HepG2 (cell line): ENCODE data around the gene CDH23. TPM values are rescaled to one million over a fixed set of nuclear protein-coding genes. Genes with fewer than 3 reads are reported as not detected.

Source experiments
- CHD2 ChIP-seq: IDR thresholded peaks from 2 replicates; pipeline ENCODE4 v1.6.1; 2011; ENCODE audit warnings: low read depth, low read length, improper control_type of control experiment
- NFE2L1 ChIP-seq: sonication (generic); formaldehyde crosslinking; IDR thresholded peaks from 2 replicates; pipeline ENCODE4 v1.4.0; 2020; ENCODE audit warnings: missing genetic modification reagents, mild to moderate bottlenecking, borderline replicate concordance
- NFIC ChIP-seq: IDR thresholded peaks from 2 replicates; pipeline ENCODE4 v1.6.1; 2012; ENCODE audit warnings: mild to moderate bottlenecking, low read length, inconsistent platforms
- NFYC ChIP-seq: IDR thresholded peaks from 2 replicates; pipeline ENCODE4 v1.6.1; 2016; ENCODE audit warnings: missing genetic modification reagents, missing compliant biosample characterization
- ZNF136 ChIP-seq: sonication (generic); formaldehyde crosslinking; IDR thresholded peaks from 2 replicates; pipeline ENCODE4 v1.8.1; 2022; ENCODE audit warnings: low read depth, mild to moderate bottlenecking, moderate library complexity, missing genetic modification reagents
- ZNF326 ChIP-seq: sonication (generic); formaldehyde crosslinking; IDR thresholded peaks from 2 replicates; pipeline ENCODE4 v1.4.0; 2020; ENCODE audit warnings: missing genetic modification reagents, borderline replicate concordance
- ZNF343 ChIP-seq: sonication (generic); formaldehyde crosslinking; IDR thresholded peaks from 2 replicates; pipeline ENCODE4 v1.4.0; 2020; ENCODE audit warnings: mild to moderate bottlenecking, missing genetic modification reagents
- ZNF354B ChIP-seq: sonication (generic); formaldehyde crosslinking; IDR thresholded peaks from 2 replicates; pipeline ENCODE4 v1.8.0; 2022; ENCODE audit warnings: mild to moderate bottlenecking, missing genetic modification reagents
- ZNF496 ChIP-seq: sonication (generic); formaldehyde crosslinking; IDR thresholded peaks from 2 replicates; pipeline ENCODE4 v1.8.1; 2023; ENCODE audit warnings: mild to moderate bottlenecking, moderate library complexity, missing genetic modification reagents; ENCODE audit not compliant: insufficient replicate concordance
- ZNF670 ChIP-seq: sonication (generic); formaldehyde crosslinking; IDR thresholded peaks from 2 replicates; pipeline ENCODE4 v1.8.0; 2022; ENCODE audit warnings: mild to moderate bottlenecking, missing genetic modification reagents, borderline replicate concordance
- ZNF782 ChIP-seq: sonication (generic); formaldehyde crosslinking; IDR thresholded peaks from 2 replicates; pipeline ENCODE4 v1.4.0; 2020; ENCODE audit warnings: missing genetic modification reagents, mild to moderate bottlenecking, borderline replicate concordance
- ZSCAN30 ChIP-seq: sonication (generic); formaldehyde crosslinking; IDR thresholded peaks from 2 replicates; pipeline ENCODE4 v1.5.0; 2020; ENCODE audit warnings: mild to moderate bottlenecking, missing genetic modification reagents
- polyA plus RNA-seq, 8 experiments: library from polyadenylated mRNA; depleted of rRNA in 3 of 8; stranded (reverse) in 7 of 8; unstranded in 1 of 8; fragments of >200 nt; fragmentation: Illumina TruSeq in 4 of 8; extraction: Trizol in 4 of 8; gene quantifications; 2 replicates each; pipeline versions ENCODE4 v1.2.1 to v1.2.3, GENCODE V29; 2011 to 2016; ENCODE audit warnings: low read depth in 4 of 8, missing spikeins in 1 of 8, mixed read lengths in 1 of 8; ENCODE audit not compliant: insufficient read depth in 1 of 8
- total RNA-seq, 5 experiments: library from RNA; depleted of rRNA; stranded (reverse); fragments of >200 nt; fragmentation: Illumina TruSeq; extraction: Trizol; gene quantifications; 2 replicates each; pipeline ENCODE4 v1.2.3, GENCODE V29; 2016; ENCODE audit warnings: low read depth in 1 of 5
- TF ChIP-seq, protein P1 (sequence below): sonication (generic); formaldehyde crosslinking; IDR thresholded peaks from 2 replicates; pipeline ENCODE4; 2020; ENCODE audit warnings: missing genetic modification reagents, mild to moderate bottlenecking, borderline replicate concordance
- TF ChIP-seq, protein P2 (sequence below): sonication (generic); formaldehyde crosslinking; conservative IDR thresholded peaks from 2 replicates; pipeline ENCODE4 v1.4.0; 2020; ENCODE audit warnings: missing genetic modification reagents
- TF ChIP-seq, protein P3 (sequence below): sonication (generic); formaldehyde crosslinking; IDR thresholded peaks from 2 replicates; pipeline ENCODE4 v1.5.0; 2020; ENCODE audit warnings: missing genetic modification reagents, mild to moderate bottlenecking, borderline replicate concordance
- TF ChIP-seq, protein P4 (sequence below): IDR thresholded peaks from 2 replicates; pipeline ENCODE4 v1.6.1; 2016; ENCODE audit warnings: control low read depth

The CDH23 gene
- total and polyA plus RNA-seq, 2 of the 13 experiments (the other 11 are each of a cell fraction or from before 2014, with no cell fraction given): 0.13 TPM; not detected in 1

DNA sequence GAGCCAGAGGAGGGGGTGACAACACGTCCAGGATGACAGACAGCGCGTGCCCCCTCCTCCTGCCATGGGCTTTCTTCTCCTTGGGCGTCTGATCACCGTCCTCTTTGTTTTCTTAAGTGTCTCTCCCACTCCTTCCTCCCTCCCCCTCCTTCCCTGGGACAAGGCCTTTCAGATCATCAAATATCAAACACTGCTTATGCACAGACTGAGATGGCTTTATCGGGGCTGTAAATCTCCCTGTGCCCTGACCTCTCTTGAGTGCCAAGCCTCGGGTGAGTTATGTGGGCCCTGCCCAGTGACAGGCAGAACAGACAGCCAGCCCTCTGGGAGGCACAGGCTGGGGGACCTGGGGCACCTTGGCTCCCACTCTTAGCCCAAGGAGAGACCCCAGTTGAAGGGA lies 206.4 kb downstream of the CDH23 start (continued):
- TF ChIP-seq, protein P1, sequence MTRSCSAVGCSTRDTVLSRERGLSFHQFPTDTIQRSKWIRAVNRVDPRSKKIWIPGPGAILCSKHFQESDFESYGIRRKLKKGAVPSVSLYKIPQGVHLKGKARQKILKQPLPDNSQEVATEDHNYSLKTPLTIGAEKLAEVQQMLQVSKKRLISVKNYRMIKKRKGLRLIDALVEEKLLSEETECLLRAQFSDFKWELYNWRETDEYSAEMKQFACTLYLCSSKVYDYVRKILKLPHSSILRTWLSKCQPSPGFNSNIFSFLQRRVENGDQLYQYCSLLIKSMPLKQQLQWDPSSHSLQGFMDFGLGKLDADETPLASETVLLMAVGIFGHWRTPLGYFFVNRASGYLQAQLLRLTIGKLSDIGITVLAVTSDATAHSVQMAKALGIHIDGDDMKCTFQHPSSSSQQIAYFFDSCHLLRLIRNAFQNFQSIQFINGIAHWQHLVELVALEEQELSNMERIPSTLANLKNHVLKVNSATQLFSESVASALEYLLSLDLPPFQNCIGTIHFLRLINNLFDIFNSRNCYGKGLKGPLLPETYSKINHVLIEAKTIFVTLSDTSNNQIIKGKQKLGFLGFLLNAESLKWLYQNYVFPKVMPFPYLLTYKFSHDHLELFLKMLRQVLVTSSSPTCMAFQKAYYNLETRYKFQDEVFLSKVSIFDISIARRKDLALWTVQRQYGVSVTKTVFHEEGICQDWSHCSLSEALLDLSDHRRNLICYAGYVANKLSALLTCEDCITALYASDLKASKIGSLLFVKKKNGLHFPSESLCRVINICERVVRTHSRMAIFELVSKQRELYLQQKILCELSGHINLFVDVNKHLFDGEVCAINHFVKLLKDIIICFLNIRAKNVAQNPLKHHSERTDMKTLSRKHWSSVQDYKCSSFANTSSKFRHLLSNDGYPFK (CRISPR knock-in tag): no peak
- TF ChIP-seq ZNF136 (no peak), NFIC (no peak), ZNF670 (CRISPR knock-in tag) (no peak), NFE2L1 (no peak), ZSCAN30 (CRISPR knock-in tag) (no peak), ZNF354B (CRISPR knock-in tag) (no peak), ZNF343 (no peak), NFYC (CRISPR knock-in tag) (no peak), ZNF496 (CRISPR knock-in tag) (no peak), CHD2 (no peak), ZNF782 (CRISPR knock-in tag) (no peak), ZNF326 (CRISPR knock-in tag) (no peak)
- TF ChIP-seq, protein P2, sequence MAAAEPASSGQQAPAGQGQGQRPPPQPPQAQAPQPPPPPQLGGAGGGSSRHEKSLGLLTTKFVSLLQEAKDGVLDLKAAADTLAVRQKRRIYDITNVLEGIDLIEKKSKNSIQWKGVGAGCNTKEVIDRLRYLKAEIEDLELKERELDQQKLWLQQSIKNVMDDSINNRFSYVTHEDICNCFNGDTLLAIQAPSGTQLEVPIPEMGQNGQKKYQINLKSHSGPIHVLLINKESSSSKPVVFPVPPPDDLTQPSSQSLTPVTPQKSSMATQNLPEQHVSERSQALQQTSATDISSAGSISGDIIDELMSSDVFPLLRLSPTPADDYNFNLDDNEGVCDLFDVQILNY: no peak
- TF ChIP-seq, protein P3, sequence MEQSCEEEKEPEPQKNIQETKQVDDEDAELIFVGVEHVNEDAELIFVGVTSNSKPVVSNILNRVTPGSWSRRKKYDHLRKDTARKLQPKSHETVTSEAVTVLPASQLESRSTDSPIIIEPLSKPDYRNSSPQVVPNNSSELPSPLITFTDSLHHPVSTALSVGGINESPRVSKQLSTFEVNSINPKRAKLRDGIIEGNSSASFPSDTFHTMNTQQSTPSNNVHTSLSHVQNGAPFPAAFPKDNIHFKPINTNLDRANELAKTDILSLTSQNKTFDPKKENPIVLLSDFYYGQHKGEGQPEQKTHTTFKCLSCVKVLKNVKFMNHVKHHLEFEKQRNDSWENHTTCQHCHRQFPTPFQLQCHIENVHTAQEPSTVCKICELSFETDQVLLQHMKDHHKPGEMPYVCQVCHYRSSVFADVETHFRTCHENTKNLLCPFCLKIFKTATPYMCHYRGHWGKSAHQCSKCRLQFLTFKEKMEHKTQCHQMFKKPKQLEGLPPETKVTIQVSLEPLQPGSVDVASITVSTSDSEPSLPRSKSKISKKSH (CRISPR knock-in tag): no peak
- TF ChIP-seq, protein P4, sequence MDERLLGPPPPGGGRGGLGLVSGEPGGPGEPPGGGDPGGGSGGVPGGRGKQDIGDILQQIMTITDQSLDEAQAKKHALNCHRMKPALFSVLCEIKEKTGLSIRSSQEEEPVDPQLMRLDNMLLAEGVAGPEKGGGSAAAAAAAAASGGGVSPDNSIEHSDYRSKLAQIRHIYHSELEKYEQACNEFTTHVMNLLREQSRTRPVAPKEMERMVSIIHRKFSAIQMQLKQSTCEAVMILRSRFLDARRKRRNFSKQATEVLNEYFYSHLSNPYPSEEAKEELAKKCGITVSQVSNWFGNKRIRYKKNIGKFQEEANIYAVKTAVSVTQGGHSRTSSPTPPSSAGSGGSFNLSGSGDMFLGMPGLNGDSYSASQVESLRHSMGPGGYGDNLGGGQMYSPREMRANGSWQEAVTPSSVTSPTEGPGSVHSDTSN (CRISPR knock-in tag): no peak
